Measurements from ENCODE around the gene LIN28B.
"Not testable (repeated sequence)": the region's sequence is repeated elsewhere in the genome, so short reads cannot be mapped to it uniquely, and the experiment has no call there.

DNA sequence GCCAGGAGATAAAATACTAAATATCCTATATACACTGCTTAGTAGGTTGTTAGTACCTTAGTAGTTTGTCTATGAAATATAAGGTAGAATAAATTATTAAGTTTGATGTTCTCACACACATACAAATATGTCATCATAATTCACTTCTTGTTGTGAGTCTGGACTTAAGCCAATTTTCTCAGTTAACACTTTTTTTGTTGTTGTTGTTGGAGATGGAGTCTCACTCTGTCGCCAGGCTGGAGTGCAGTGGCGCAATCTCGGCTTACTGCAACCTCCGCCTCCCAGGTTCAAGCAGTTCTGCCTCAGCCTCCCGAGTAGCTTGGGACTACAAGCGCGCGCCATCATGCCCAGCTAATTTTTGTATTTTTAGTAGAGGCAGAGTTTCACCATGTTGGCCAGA is 119.5 kb downstream of the LIN28B start:
- TF ChIP-seq, protein P1, sequence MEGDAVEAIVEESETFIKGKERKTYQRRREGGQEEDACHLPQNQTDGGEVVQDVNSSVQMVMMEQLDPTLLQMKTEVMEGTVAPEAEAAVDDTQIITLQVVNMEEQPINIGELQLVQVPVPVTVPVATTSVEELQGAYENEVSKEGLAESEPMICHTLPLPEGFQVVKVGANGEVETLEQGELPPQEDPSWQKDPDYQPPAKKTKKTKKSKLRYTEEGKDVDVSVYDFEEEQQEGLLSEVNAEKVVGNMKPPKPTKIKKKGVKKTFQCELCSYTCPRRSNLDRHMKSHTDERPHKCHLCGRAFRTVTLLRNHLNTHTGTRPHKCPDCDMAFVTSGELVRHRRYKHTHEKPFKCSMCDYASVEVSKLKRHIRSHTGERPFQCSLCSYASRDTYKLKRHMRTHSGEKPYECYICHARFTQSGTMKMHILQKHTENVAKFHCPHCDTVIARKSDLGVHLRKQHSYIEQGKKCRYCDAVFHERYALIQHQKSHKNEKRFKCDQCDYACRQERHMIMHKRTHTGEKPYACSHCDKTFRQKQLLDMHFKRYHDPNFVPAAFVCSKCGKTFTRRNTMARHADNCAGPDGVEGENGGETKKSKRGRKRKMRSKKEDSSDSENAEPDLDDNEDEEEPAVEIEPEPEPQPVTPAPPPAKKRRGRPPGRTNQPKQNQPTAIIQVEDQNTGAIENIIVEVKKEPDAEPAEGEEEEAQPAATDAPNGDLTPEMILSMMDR (conservative IDR thresholded peaks at IDR 0.05; ENCODE audit: low read depth, low read length), result not testable (repeated sequence)
- not testable (repeated sequence) for TF ChIP-seq POLR2A (IDR thresholded peaks at IDR 0.05; ENCODE audit: low read depth, low read length); NFE2L2 (IDR thresholded peaks at IDR 0.05; ENCODE audit: low read depth, low read length); MXI1 (IDR thresholded peaks at IDR 0.05; ENCODE audit: borderline replicate concordance, low read depth, low read length); RCOR1 (IDR thresholded peaks at IDR 0.05; ENCODE audit: insufficient replicate concordance, low read length); MAFK (IDR thresholded peaks at IDR 0.05; ENCODE audit: low read depth, low read length); SMC3 (IDR thresholded peaks at IDR 0.05; ENCODE audit: low read depth, low read length); CEBPB (IDR thresholded peaks at IDR 0.05; ENCODE audit: low read depth, low read length)
- TF ChIP-seq, protein P2, sequence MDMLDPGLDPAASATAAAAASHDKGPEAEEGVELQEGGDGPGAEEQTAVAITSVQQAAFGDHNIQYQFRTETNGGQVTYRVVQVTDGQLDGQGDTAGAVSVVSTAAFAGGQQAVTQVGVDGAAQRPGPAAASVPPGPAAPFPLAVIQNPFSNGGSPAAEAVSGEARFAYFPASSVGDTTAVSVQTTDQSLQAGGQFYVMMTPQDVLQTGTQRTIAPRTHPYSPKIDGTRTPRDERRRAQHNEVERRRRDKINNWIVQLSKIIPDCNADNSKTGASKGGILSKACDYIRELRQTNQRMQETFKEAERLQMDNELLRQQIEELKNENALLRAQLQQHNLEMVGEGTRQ (IDR thresholded peaks at IDR 0.05; ENCODE audit: low read depth, low read length), result not testable (repeated sequence)
